SU-DHL-6 (cell line): ENCODE measurements around the gene OR2A1.
"Not testable (repeated sequence)": the region's sequence is repeated elsewhere in the genome, so short reads cannot be mapped to it uniquely, and the experiment has no call there.

Experiments
- EZH2phosphoT487 ChIP-seq: fragments of 200-600 bp; sonication (generic), shearing (Covaris generic); conservative IDR thresholded peaks from 2 replicates; pipeline ENCODE4 v1.6.1; 2018; ENCODE audit warnings: mild to moderate bottlenecking, antibody characterized with exemption, low read length, moderate library complexity, mixed read lengths
- TF ChIP-seq, protein P1 (sequence below): fragments of 200-600 bp; sonication (generic); IDR thresholded peaks from one replicate; pipeline ENCODE4 v1.5.1; 2017; ENCODE audit warnings: antibody characterized with exemption, mild to moderate bottlenecking, low read length, moderate library complexity; ENCODE audit not compliant: insufficient read depth, poor library complexity, severe bottlenecking

DNA sequence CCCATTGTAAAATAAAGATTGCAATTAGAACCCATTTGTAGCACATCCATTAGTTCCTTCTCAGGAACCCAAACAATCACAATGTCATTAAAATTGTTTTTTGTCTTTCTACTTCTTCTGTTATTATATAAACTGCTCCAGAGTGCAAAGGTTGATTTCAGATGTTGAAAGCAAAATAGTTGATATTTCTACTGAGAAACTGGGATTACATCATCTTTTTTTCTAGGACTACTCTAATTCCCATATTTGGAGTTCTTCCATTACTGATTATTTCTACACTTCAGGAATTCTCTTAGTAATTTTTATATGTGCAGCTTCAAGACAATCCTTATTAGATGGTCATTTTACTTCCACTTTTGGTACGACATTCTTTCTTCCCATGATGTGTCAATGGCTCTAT lies 5.3 kb downstream of the OR2A1 start:
- TF ChIP-seq, protein P1, sequence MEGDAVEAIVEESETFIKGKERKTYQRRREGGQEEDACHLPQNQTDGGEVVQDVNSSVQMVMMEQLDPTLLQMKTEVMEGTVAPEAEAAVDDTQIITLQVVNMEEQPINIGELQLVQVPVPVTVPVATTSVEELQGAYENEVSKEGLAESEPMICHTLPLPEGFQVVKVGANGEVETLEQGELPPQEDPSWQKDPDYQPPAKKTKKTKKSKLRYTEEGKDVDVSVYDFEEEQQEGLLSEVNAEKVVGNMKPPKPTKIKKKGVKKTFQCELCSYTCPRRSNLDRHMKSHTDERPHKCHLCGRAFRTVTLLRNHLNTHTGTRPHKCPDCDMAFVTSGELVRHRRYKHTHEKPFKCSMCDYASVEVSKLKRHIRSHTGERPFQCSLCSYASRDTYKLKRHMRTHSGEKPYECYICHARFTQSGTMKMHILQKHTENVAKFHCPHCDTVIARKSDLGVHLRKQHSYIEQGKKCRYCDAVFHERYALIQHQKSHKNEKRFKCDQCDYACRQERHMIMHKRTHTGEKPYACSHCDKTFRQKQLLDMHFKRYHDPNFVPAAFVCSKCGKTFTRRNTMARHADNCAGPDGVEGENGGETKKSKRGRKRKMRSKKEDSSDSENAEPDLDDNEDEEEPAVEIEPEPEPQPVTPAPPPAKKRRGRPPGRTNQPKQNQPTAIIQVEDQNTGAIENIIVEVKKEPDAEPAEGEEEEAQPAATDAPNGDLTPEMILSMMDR, result not testable (repeated sequence)
- not testable (repeated sequence) for TF ChIP-seq EZH2phosphoT487
